Measurements from ENCODE around the gene TMEM212.

GRCh38 chr3:171849617-171850319, 6.6 kb downstream of the TMEM212 start:
- TF ChIP-seq EZH2 (IDR thresholded peaks at IDR 0.05; ENCODE audit: borderline replicate concordance) (no peak), CTCF (IDR thresholded peaks at IDR 0.05; ENCODE audit: poor library complexity) (no peak), EZH2phosphoT487 (IDR thresholded peaks at IDR 0.05; ENCODE audit: low read depth, severe bottlenecking, unreplicated experiment) (no peak)
